Activated CD4-positive, alpha-beta T cell treated with anti-CD3 and anti-CD28 coated beads, Interleukin-2, Interleukin-6, amounts not matched to agents 100 ng/mL and 50 ng/mL, durations not matched to agents 16 hours and 8 hours (primary cell): ENCODE results near the gene CRB2.

Source experiments
- DNase-seq: peaks from one replicate; pipeline ENCODE4 v3.0.0-alpha.2; 2020

Gene CRB2

DNA sequence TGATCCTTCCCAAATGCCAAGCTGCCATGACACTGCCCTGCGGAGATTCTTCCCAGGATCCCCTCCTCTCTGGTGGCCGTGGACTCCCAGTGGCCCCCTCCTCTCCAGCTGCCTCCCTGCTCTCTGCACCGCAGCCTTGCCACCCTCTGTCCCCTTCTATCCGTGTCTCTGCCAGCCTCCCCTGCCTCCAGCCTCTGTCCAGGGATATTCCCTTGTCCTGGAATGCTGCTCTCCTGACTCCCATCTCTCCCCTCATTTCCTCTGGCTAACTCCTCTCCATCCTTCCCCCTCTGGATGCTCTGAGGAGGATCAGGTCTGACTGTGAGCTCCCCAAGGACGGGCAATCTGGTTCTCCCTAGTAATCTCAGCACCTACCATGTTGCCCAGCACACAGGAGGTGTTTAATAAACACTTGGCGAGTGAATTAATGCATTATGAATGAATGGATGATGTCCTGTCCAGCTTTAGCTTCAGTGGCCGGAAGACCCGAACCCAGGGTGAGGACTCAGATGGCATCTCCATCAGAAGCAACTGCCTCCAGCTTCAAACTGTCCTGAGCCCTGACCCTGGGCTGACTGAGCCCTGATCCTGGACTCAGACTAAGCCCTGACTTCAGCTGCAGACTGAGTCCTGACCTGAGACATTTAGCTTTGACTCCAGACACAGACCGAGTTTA lies 7.5 kb upstream of the CRB2 start:
- DNase-seq = no peak

DNA sequence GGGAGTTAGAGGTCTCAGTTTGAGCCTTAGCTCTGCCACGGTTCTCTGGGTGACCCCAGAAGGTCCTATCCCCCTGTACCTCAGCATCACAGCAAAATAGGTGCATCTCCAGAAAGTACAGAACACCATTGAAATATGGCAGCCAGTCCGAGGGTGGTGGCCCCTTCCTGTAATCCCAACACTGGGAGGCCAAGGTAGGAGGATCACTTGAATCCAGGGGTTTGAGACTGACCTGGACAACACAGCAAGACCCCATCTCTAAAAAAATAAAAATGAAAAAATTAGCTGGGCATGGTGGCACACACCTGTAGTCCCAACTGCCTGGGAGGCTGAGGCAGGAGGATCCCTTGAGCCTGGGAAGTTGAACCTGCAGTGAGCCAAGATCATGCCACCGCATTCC lies 7.0 kb upstream of the CRB2 start:
- DNase-seq = no peak

DNA sequence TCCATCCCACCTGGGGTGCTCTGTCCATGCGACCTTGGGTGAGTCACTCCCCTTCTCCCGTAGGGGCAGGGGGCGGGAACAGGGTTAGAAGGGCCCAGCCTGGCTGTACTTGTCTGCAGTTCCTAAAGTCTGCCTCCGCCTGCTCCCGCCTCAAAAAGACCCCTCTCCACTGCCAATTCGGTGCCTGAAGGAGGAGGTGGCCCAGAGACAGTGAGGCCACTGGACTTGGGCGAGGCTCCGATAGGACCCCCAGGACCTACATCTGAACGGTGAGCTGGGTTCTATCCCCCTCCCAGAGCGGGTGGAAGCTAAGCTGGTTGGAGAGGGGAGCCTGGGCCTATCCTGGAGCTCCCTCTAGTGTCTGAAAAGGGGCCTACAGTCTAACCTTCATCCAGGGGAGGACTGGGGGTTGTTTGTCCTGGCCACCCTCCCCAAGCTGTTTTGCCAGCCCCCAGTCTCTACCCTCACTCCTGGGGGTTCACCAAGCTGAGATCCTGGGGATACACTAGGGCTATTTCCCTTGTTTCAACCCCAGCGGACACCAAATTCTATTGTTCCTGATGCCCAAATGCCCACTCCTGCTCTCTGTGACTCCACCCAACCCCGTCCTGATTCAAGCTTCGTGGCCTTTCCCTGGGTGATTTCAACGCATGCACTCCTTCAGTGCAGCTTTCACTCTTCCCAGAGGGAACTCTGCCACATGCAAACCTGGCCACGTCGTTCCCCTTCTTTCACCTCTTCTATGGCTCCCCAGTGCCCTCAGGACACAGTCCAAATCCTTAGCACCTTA lies 6.1 kb upstream of the CRB2 start:
- peak; percentile 81 for DNase-seq

DNA sequence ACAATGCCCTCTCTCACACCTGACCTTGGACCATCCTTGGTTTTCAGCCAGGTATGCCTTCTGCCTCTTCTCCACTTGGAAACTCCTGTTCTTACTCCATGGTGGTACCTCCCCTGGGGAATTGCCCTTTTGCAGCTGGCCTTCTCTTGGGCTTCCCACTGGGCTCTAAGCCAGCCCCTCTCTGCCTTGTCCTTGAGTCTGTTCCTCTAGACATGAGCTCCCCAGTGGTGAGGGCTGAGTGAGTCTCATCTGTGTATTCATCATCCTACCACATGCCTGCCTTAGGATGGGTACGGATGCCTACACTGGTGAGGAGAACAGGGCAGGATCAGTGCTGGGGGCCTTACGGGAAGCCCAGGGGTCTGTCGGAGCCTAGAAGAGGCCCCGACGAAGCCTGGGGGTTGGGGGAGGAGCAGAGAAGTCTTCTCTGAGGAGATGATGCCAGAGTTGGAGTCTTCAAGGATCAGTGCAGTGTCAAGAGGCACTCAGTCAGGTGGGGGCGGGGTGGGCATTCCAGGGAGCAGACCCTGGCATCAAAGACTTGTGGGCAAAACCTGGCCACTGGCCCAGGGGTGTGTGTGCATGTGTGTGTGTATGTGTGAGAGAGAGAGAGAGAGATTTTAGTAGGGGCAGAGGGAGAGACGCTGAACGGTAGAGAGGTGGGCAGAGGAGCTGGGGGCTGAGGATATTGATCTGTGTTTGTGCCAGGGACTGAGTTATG lies 5.2 kb upstream of the CRB2 start:
- no peak for DNase-seq

DNA sequence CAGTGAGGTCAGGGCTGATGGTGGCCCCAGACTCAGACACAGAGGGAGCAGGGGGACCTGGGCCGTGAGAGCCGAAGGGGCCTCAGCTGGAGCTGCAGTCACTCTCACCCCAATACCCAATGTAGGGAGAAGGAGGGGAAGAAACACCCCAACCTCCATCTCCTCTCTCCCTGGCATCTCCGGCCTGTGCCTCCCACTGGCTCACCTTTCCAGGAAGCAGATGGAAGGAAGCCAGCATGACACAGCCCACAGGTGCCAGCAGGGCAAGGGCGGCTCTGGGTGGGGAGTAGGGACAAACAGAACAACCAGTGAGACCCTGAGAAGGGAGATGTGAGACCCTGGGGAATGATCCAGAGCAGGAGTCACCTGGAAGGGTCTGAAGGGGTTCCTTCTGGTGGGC lies 3.0 kb upstream of the CRB2 start:
- no peak for DNase-seq

DNA sequence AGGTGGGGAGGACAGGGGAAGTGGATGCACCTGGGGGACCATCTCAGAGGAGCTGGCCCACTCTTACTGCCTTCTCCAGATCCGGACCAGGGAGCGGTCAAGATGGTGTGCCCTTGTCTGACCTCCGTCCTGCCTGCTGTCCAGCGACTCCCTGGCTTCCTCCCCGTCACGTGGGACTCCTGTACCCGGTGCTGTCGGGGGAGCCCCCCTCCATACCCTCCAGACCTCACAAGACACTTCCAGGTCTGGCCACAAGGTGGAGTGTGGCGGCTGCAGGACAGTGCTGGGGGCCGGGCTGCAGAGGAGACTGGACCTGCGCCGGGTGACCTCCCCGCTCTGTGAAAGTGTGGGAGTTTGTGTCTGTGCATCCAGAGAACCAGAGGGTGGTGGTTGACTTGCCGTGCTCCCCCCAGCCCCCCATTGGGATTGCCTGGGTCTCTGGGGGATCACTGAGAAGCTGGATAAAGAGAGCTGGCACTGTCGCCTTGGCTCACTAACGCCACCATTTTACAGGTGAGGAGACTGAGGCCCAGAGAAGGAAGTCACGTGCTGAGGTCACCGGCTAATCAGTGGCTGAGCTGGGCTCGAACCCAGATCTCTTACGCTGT lies 1.9 kb upstream of the CRB2 start:
- peak; percentile 68 for DNase-seq

DNA sequence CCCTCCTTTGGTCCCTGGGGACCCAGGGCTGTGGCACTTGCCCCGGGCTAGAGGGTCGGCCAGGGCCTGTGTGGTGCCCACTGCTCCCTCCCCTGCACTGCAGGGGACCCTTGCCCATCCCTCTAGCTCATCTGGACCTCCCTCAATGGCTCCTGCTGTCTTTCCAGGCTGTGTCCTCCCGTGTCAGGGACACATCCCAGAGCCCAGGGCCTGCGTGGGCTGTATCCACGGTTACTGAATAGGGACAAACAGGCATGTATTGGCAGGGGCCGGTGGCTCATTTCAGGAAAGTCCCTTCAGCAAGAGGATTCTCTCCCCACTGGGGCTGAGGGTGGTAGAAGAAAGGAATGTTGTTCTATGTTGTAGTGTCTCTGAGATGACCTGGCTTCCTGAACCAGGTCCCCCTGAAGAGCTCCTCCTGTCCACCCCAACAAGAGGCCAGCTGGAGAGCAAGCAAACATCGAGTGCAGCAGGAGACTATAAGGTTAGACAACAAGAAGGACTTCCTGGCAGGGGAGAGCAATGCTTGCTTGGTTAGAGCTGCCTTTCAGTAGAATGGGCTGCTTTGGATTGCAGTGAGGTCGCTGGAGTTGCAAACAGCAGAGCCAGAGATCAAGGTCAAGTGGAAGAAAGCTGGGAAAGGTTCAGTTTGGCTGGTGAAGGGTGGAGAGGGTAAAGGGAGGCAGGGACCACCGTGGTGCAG lies 1.0 kb upstream of the CRB2 start:
- no peak for DNase-seq

DNA sequence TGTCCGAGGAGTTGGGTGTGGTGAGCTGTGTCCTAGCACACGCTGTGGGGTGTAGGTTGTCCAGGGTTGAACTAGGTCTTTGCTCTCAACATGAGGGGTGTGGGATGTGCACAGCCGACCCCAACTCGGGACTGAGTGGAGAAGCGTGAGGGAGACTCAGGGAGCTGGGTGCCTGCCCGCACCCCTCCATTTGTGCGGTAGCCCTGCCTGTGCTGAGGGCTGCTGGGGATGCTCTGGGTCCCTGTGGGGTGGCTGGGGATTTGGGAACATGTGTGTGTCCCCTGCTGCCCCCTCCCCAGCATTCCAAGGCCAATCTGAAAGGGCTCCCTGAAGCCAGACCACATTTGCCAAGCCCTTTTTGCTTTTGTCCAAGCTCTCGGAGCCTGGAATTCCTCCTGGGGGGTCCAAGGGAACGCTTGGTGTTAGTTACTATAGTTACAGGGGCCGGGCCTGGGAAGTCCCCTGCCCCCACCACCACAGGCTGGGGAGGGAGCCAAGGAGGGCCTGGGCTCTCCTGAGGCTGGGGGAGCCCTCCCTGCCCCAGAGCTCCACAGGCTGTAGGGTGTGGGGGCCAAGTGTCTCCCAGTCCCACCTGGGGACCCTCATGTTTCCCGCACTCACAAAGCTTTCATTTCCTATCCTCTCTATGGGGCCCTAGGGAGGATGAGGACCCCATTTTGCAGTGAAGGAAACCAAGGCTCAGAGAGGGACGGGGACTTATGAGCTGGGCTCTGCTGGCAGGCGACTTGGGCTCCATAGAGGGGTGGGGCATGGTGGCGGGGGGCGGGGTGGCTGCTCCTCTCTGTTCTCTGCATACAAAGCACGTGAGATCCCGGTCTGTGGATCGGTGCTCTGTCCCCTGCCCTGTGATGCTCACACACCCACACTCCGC lies 1.1 kb downstream of the CRB2 start:
- no peak for DNase-seq

DNA sequence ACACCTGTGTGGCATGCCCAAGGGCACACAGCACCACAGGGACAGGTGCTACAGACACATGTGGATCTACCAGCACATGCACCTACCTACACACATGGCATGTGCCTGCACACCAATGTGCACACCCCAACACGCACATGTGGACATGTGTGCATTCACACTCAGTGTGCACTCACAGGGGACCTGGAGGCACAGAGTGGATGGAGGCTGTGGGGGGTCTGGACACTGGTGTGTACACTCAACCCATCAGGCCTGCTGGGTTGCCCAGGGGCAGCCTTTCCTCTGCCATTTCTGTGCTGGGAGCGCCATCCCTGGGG lies 1.7 kb downstream of the CRB2 start:
- no peak for DNase-seq

DNA sequence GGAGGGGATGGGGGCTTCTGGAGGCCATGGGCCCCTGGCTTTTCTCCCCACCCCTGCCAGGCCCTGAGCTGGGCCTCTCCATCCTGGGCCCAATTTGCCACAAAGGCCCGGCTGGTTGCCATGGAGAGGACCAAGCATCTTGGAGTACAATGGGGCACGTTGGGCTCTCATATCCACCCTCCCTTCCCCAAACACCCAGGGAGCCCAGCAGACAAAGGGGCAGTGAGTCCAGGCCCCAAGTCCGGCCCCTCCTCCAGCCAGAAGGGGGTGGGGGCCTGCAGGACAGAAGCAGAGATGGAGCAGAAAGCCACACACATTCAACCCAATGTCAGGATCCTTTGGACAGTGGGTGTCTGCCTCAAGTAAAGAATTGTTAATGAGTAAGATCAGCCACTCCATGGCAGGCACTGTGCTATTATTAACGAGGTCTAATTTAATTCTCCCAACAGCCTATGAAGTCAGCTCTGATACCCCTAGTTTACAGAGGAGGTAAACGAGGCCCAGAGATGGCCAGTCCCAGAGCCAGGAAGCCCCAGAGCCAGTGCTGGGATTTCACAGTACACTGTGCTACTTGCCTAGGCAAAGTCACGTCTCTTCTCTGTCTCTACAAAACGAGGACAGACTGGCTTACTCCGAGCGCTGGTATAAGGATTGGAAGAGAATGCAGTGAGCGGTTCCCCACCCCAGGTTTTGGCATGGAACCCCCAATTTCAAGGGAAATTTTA lies 2.3 kb downstream of the CRB2 start:
- no peak for DNase-seq

DNA sequence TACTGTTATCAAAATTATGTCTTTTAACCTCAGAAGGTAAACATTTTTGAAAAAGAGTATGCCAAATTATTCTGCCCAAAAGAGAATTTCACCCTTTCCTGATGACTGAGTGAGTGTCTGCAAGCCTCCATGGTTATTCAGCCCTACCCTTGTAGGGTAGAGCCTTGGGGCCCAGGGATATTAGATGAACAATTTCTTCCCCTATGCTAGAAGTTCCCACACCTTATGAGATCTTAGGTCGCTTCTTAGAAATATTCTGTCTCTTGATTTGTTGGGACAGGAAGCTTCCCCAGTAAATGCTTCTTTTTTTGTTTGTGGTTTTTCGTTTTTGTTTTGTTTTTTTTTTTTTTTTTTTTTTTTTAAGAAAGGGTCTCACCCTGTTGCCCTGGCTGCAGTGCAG lies 3.1 kb downstream of the CRB2 start:
- DNase-seq = no peak

DNA sequence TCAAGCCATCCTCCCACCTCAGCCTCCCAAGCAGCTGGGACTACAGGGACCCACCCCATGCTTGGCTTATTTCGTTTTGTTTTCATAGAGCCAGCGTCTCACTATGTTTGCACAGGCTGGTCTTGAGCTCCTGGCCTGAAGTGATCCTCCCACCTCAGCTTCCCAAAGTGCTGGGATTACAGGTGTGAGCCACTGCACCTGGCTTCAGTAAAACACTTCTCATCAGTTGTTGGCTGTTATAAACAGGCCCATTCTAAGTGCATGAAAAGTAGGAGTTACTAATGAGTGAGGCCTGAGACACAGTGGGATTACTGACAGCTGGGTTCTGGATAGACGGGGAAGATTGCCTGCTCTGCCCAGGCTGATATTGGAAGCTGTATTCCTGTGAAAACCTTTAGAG lies 3.5 kb downstream of the CRB2 start:
- no peak for DNase-seq

DNA sequence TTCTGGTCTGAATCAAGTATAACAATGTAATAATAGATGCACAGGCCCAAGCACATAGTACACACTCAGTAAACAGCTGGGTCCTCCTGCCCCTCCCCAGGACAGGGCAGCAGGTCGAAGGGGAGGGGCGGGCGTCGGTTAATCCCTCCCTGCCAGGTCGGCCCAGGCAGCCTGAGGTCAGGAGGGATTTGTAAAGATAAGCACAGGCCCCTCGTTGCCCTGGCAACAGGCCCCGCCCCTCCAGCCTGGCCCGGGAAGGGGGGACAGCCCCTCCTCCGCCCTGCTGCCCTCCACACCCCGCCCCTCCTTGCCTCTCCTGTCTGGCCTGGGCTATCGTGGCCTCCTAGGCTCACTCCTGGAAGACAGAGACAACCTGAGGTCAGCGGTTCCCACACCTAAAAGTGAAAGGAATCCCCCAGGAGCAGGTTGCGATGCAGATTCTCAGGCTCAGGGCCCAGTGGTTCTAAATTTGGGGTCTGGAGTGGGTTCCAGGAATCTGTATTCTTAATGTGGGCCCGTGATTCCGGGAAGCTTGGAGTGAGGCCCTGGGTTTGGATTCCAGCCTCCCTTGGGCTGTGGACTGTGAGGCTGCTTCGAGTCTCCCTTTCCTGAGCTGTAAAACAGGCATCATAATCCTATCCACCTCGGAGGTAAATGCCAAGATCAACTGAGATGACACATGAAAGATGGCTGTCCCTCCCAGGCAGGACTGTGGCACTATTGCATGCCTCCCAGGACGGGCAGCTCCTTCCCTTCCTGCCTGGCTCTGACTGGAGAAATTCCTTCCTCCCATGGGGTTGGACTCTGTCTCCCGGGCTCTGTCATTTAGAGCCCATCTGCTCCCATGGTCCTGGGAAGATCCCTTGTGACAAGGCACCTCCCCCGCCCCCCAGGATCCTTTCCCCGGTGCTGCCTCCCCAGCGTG lies 4.4 kb downstream of the CRB2 start:
- peak; percentile 27 for DNase-seq

DNA sequence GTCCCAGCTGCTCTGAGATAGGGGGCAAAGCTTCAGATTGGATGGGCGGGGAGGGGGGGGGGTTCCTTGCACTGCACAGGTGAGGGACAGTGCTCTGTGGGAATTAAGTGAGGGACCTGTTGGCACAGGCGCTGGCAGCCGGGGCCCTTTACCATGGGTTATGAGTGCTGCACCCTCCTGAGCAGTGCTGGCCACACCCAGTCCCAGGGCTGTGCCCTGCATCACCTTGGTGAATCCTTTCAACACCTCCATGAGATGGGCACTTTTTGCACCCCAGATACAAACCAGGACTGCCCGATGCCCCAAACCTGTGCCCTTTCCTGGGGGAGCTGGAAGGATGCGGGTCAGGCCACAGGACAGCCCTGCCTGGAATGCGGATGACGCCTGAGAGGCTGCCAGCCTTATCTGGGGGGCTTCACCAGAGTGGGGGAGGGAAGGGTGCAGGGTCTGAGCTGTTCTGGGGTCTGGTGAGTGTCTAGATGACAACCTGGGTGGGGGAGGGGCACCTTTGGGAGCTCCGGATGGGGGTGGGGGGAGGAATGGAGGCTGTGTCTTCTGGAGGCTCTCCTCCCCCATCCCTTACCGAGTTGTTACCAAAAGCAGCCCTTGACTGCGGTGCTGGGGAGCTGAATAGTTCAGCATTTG lies 5.2 kb downstream of the CRB2 start:
- no peak for DNase-seq

DNA sequence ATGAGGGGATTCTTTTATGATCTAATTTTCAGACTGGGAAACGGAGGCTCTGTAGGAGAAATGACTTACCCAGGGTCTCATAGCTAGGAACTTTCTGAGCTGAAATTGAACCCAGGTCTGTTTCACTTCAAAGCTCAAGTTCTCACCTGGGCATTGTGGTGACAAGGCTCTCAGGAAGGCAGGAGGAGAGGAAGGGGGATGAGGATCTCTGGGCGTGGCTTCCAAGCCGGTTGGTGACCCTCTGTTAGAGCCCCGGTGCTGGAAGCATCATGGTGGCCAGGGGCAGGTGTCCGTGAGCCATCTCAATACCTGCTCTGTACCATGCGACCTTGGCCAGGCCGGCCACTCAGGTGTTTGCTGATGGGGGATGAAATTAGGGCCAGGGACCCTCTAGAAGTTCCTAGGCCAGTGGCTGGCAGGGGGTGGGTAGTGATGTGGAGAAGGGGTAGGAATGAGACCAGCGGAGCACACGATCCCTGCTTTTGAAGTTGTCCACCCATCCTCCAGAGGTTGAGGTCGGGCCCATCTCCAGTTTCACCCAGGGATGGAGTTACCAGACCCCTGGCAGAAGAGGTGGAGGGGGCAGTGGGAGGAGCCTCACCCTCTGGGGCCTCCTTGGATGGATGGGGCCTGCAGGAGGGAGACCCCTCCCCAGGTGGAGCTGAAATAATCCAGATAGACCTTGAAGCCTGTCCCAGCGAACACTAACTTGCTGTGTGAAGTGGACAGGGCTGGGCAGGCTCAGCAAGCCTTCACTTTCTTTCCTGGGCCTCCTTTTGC lies 5.9 kb downstream of the CRB2 start:
- no peak for DNase-seq

DNA sequence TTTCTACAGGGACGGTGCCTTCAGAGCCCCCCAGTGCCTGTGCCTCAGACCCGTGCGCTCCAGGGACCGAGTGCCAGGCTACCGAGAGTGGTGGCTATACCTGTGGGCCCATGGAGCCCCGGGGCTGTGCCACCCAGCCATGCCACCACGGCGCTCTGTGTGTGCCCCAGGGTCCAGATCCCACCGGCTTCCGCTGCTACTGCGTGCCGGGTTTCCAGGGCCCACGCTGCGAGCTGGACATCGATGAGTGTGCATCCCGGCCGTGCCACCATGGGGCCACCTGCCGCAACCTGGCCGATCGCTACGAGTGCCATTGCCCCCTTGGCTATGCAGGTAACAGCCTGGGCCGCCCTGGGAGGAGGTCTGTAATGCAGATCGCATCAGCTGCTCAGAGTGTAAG lies 6.9 kb downstream of the CRB2 start:
- DNase-seq = no peak

DNA sequence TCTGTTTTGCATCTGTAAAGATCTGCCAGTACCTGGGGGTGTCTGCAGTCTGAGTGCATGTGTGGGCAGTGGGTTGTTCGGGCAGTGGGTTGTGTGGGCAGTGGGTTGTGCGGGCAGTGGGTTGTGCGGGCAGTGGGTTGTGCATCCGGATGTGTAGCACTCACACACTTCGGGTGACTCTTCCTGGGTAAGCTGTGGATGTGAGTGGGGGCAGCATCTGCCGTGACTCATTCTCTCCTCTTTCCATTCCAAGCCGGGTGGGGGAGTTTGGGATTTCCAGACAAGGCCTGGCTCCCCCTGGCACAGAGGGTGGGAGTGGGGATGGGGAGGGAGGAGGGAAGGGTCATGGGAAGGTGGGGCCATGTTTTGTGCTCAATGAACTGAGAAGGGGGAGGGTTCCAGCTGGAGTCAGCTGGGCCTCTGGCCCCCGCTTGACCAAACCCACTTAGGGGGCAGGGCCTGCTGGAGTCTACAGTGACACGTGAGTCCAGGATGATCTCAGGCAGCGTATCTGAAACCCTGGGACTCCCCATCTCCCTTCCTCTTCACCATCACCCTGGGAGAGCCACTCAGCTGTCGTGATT lies 8.3 kb downstream of the CRB2 start:
- DNase-seq = no peak

DNA sequence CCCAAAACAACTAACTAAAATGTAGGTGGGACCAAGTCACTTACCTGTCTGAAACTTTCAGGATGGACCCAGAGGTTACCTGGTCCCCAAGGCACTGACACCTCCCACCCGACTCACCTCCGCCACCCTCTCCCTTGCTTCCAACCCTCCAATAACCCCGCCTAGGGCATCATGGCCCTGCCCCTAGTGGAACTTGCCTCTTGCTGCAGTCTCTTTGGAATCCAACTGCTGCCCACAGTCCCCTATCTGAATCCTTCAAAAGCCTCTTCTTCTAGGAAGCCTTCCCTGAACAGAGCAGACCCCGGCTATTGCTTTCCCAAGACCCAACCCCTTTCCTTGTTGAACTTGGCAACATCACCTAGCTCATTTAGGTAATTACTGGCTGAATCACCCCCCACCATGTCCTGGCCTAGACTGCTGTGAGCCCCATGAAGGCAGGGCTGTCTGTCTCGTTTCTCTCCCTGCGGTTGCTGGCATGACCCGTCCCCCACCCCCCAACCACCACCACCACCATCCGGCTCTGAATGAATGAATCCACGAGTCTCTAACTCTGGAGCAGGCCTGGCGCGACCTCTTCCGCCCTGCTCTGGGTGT lies 9.4 kb downstream of the CRB2 start:
- DNase-seq = no peak
